Coronary artery (tissue), 2 donors: ENCODE data around the gene KLF9.
A peak's percentile ranks its signal among the peaks of the same experiment; 100 is the strongest.

Experiments used
- DNase-seq: peaks from one replicate; pipeline ENCODE4 v3.0.0-alpha.2; 2017; ENCODE audit warnings: low spot score
- H3K27ac ChIP-seq, 2 donors: fragments of 200-600 bp; sonication (generic); one replicate each; pipeline ENCODE4 v1.5.1; 2016 to 2019
- H3K4me3 ChIP-seq: fragments of 200-600 bp; sonication (generic); 2 replicates; pipeline ENCODE4 v1.5.1; 2016; ENCODE audit warnings: mild to moderate bottlenecking, moderate library complexity
- CTCF ChIP-seq: fragments of 200-600 bp; sonication (generic); IDR thresholded peaks from one replicate; pipeline ENCODE4 v1.5.1; 2019; ENCODE audit warnings: antibody characterized with exemption

Gene KLF9

GRCh38 chr9:70439991-70440706, 25.7 kb upstream of the KLF9 start:
- Histone ChIP-seq H3K27ac (no peak overlapping the region), H3K4me3 (no peak overlapping the region)
- no peak for TF ChIP-seq CTCF
- DNase-seq, result no peak

- DNase-seq, result peak; percentile 80
- TF ChIP-seq CTCF, result no peak
- H3K27ac ChIP-seq, result peak overlapping the region in 1 of 2 donors; percentile 82
- no peak overlapping the region for H3K4me3 ChIP-seq
Measured at GRCh38 chr9:70438341-70438928, 24.0 kb upstream of the KLF9 start.

- DNase-seq, result no peak
- no peak for TF ChIP-seq CTCF
- no peak overlapping the region for H3K4me3 ChIP-seq
- H3K27ac ChIP-seq, result peak overlapping the region in 1 of 2 donors; percentile 36
Measured at GRCh38 chr9:70435948-70436347, 21.5 kb upstream of the KLF9 start.

- H3K27ac ChIP-seq, result no peak overlapping the region
- H3K4me3 ChIP-seq, result no peak overlapping the region
- no peak for TF ChIP-seq CTCF
- DNase-seq, result no peak
Measured at GRCh38 chr9:70429899-70430298, 15.4 kb upstream of the KLF9 start.

GRCh38 chr9:70428781-70429180, 14.3 kb upstream of the KLF9 start:
- Histone ChIP-seq H3K27ac (no peak overlapping the region), H3K4me3 (no peak overlapping the region)
- DNase-seq, result no peak
- no peak for TF ChIP-seq CTCF

- Histone ChIP-seq H3K4me3 (no peak overlapping the region), H3K27ac (no peak overlapping the region)
- no peak for DNase-seq
- no peak for TF ChIP-seq CTCF
Measured at GRCh38 chr9:70427161-70427945, 12.9 kb upstream of the KLF9 start.
